BLaER1 (cell line): ENCODE measurements around the gene AKR1B1.

ENCODE experiments used
- H3K27ac ChIP-seq: shearing (Covaris generic); formaldehyde crosslinking; 2 replicates; pipeline ENCODE4 v1.8.1; 2022
- H3K27me3 ChIP-seq: shearing (Covaris generic); formaldehyde crosslinking; 2 replicates; pipeline ENCODE4 v1.8.1; 2022
- H3K36me3 ChIP-seq: shearing (Covaris generic); formaldehyde crosslinking; 2 replicates; pipeline ENCODE4 v1.8.1; 2022
- H3K4me1 ChIP-seq: shearing (Covaris generic); formaldehyde crosslinking; 2 replicates; pipeline ENCODE4 v1.8.1; 2022
- H3K4me2 ChIP-seq: shearing (Covaris generic); formaldehyde crosslinking; 2 replicates; pipeline ENCODE4 v1.8.1; 2022
- H3K4me3 ChIP-seq: shearing (Covaris generic); formaldehyde crosslinking; 2 replicates; pipeline ENCODE4 v1.8.1; 2022
- H3K9ac ChIP-seq: shearing (Covaris generic); formaldehyde crosslinking; 2 replicates; pipeline ENCODE4 v1.8.1; 2022
- H3K9me3 ChIP-seq: shearing (Covaris generic); formaldehyde crosslinking; 2 replicates; pipeline ENCODE4 v1.8.1; 2022
- H4K20me1 ChIP-seq: shearing (Covaris generic); formaldehyde crosslinking; 2 replicates; pipeline ENCODE4 v1.8.1; 2022
- Cebpa-rat ChIP-seq: shearing (Covaris generic); IDR thresholded peaks from 2 replicates; pipeline ENCODE4 v1.8.1; 2022

AKR1B1 gene

GRCh38 chr7:134406431-134406830 lies 52.5 kb downstream of the AKR1B1 start:
- TF ChIP-seq Cebpa-rat: no peak
- Histone ChIP-seq H3K36me3 (no peaks in the 10 kb centered on the region), H3K27me3 (no peaks in the 10 kb centered on the region), H4K20me1 (no peaks in the 10 kb centered on the region), H3K27ac (no peak overlapping the region), H3K9me3 (peaks cover 23% of the 10 kb centered on the region), H3K4me1 (0 out of 2 replicates have a peak, but pooled peaks cover 5% of the 10 kb centered on the region), H3K4me2 (no peak overlapping the region), H3K9ac (no peak overlapping the region), H3K4me3 (no peak overlapping the region)

- no peak overlapping the region for H3K4me3 ChIP-seq
- TF ChIP-seq Cebpa-rat: no peak
- peaks cover 23% of the 10 kb centered on the region for H3K9me3 ChIP-seq
- H3K4me2 ChIP-seq: no peak overlapping the region
- H3K36me3 ChIP-seq: no peaks in the 10 kb centered on the region
- no peaks in the 10 kb centered on the region for H4K20me1 ChIP-seq
- H3K27me3 ChIP-seq: no peaks in the 10 kb centered on the region
- H3K9ac ChIP-seq: no peak overlapping the region
- no peak overlapping the region for H3K27ac ChIP-seq
- no peaks in the 10 kb centered on the region for H3K4me1 ChIP-seq
Observed at GRCh38 chr7:134405299-134405698, 53.6 kb downstream of the AKR1B1 start.

GRCh38 chr7:134403062-134403461 lies 55.8 kb downstream of the AKR1B1 start:
- no peak overlapping the region for H3K9ac ChIP-seq
- H3K4me2 ChIP-seq: no peak overlapping the region
- no peaks in the 10 kb centered on the region for H3K36me3 ChIP-seq
- H3K4me3 ChIP-seq: no peak overlapping the region
- TF ChIP-seq Cebpa-rat: no peak
- H3K4me1 ChIP-seq: no peaks in the 10 kb centered on the region
- H3K27ac ChIP-seq: no peak overlapping the region
- no peaks in the 10 kb centered on the region for H4K20me1 ChIP-seq
- no peaks in the 10 kb centered on the region for H3K27me3 ChIP-seq
- peaks cover 23% of the 10 kb centered on the region for H3K9me3 ChIP-seq

GRCh38 chr7:134400859-134401258 lies 58.0 kb downstream of the AKR1B1 start:
- Histone ChIP-seq H3K36me3 (no peaks in the 10 kb centered on the region), H4K20me1 (no peaks in the 10 kb centered on the region), H3K4me2 (no peak overlapping the region), H3K9me3 (peaks cover 11% of the 10 kb centered on the region), H3K27ac (no peak overlapping the region), H3K4me3 (no peak overlapping the region), H3K27me3 (no peaks in the 10 kb centered on the region), H3K9ac (no peak overlapping the region), H3K4me1 (no peaks in the 10 kb centered on the region)
- no peak for TF ChIP-seq Cebpa-rat

GRCh38 chr7:134396031-134396430 lies 62.9 kb downstream of the AKR1B1 start:
- Histone ChIP-seq H3K4me3 (no peak overlapping the region), H3K36me3 (no peaks in the 10 kb centered on the region), H3K9ac (no peak overlapping the region), H3K9me3 (no peaks in the 10 kb centered on the region), H3K4me1 (no peaks in the 10 kb centered on the region), H3K27ac (no peak overlapping the region), H3K27me3 (no peaks in the 10 kb centered on the region), H3K4me2 (no peak overlapping the region), H4K20me1 (no peaks in the 10 kb centered on the region)
- no peak for TF ChIP-seq Cebpa-rat

- no peak for TF ChIP-seq Cebpa-rat
- H3K27me3 ChIP-seq: no peaks in the 10 kb centered on the region
- H3K4me1 ChIP-seq: no peaks in the 10 kb centered on the region
- H3K27ac ChIP-seq: no peak overlapping the region
- H3K4me2 ChIP-seq: no peak overlapping the region
- H3K4me3 ChIP-seq: no peak overlapping the region
- H4K20me1 ChIP-seq: no peaks in the 10 kb centered on the region
- H3K9ac ChIP-seq: no peak overlapping the region
- H3K36me3 ChIP-seq: no peaks in the 10 kb centered on the region
- H3K9me3 ChIP-seq: no peaks in the 10 kb centered on the region
Observed at GRCh38 chr7:134395604-134396003, 63.3 kb downstream of the AKR1B1 start.

- no peak overlapping the region for H3K4me3 ChIP-seq
- H3K27me3 ChIP-seq: no peaks in the 10 kb centered on the region
- no peak overlapping the region for H3K9ac ChIP-seq
- no peak overlapping the region for H3K27ac ChIP-seq
- no peak overlapping the region for H3K4me2 ChIP-seq
- no peaks in the 10 kb centered on the region for H3K9me3 ChIP-seq
- H3K4me1 ChIP-seq: no peaks in the 10 kb centered on the region
- no peaks in the 10 kb centered on the region for H3K36me3 ChIP-seq
- no peak for TF ChIP-seq Cebpa-rat
- H4K20me1 ChIP-seq: no peaks in the 10 kb centered on the region
Observed at GRCh38 chr7:134394056-134394455, 64.8 kb downstream of the AKR1B1 start.
